Activated naive CD8-positive, alpha-beta T cell (primary cell): ENCODE data around the gene FAM110A.
"Not testable (repeated sequence)": the region's sequence is repeated elsewhere in the genome, so short reads cannot be mapped to it uniquely, and the experiment has no call there.

ENCODE experiments used
- H3K27ac Mint-ChIP-seq: one replicate; pipeline ENCODE4 v1.8.0; 2021; ENCODE audit warnings: mixed read lengths
- H3K27me3 Mint-ChIP-seq: one replicate; pipeline ENCODE4 v1.8.0; 2021; ENCODE audit warnings: mixed read lengths
- H3K36me3 Mint-ChIP-seq: one replicate; pipeline ENCODE4 v1.8.0; 2021; ENCODE audit warnings: mixed read lengths
- H3K4me1 Mint-ChIP-seq: one replicate; pipeline ENCODE4 v1.8.0; 2021; ENCODE audit warnings: low read depth, mixed read lengths
- H3K4me3 Mint-ChIP-seq: one replicate; pipeline ENCODE4 v1.8.0; 2021; ENCODE audit warnings: mild to moderate bottlenecking, mixed read lengths
- H3K9me3 Mint-ChIP-seq: one replicate; pipeline ENCODE4 v1.8.0; 2021; ENCODE audit warnings: low read depth, mixed read lengths

The FAM110A gene

GRCh38 chr20:833450-834150 lies at the start of gene FAM110A:
Gene FAM110A, plus strand, starts transcription at chr20:833715. Its CDS starts 11,090 bp downstream, at chr20:844805.
- H3K9me3 Mint-ChIP-seq: no peaks in the 10 kb centered on the region
- peak within 1 kb of the TSS; percentile 92 for H3K4me3 Mint-ChIP-seq
- no peaks in the 10 kb centered on the region for H3K27me3 Mint-ChIP-seq
- peaks cover 40% of the 10 kb centered on the region for H3K4me1 Mint-ChIP-seq
- peaks cover 7% of the 10 kb centered on the region for H3K36me3 Mint-ChIP-seq
- H3K27ac Mint-ChIP-seq: peak within 1 kb of the TSS; percentile 89

GRCh38 chr20:787825-788224 lies 45.7 kb upstream of the FAM110A start:
- peaks cover 25% of the 10 kb centered on the region for H3K9me3 Mint-ChIP-seq
- no peak overlapping the region for H3K27ac Mint-ChIP-seq
- H3K27me3 Mint-ChIP-seq: peaks cover 14% of the 10 kb centered on the region
- no peaks in the 10 kb centered on the region for H3K4me1 Mint-ChIP-seq
- H3K4me3 Mint-ChIP-seq: no peak overlapping the region
- peaks cover 12% of the 10 kb centered on the region for H3K36me3 Mint-ChIP-seq

- Mint-ChIP-seq H3K27me3 (peaks cover 16% of the 10 kb centered on the region), H3K27ac (no peak overlapping the region), H3K4me1 (no peaks in the 10 kb centered on the region), H3K9me3 (peaks cover 10% of the 10 kb centered on the region), H3K4me3 (no peak overlapping the region), H3K36me3 (peaks cover 4% of the 10 kb centered on the region)
Observed at GRCh38 chr20:791056-791455, 42.5 kb upstream of the FAM110A start.

GRCh38 chr20:792248-792647 lies 41.3 kb upstream of the FAM110A start:
- no peaks in the 10 kb centered on the region for H3K4me1 Mint-ChIP-seq
- no peak overlapping the region for H3K4me3 Mint-ChIP-seq
- peaks cover 4% of the 10 kb centered on the region for H3K36me3 Mint-ChIP-seq
- no peak overlapping the region for H3K27ac Mint-ChIP-seq
- peaks cover 10% of the 10 kb centered on the region for H3K9me3 Mint-ChIP-seq
- peaks cover 11% of the 10 kb centered on the region for H3K27me3 Mint-ChIP-seq

- Mint-ChIP-seq H3K27me3 (peaks cover 4% of the 10 kb centered on the region), H3K27ac (no peak overlapping the region), H3K4me1 (no peaks in the 10 kb centered on the region), H3K9me3 (peaks cover 2% of the 10 kb centered on the region), H3K36me3 (peaks cover 1% of the 10 kb centered on the region), H3K4me3 (no peak overlapping the region)
Observed at GRCh38 chr20:796921-797320, 36.6 kb upstream of the FAM110A start.

GRCh38 chr20:798746-799145 lies 34.8 kb upstream of the FAM110A start:
- H3K27ac Mint-ChIP-seq, H3K36me3 Mint-ChIP-seq, H3K4me3 Mint-ChIP-seq, H3K4me1 Mint-ChIP-seq, H3K9me3 Mint-ChIP-seq, H3K27me3 Mint-ChIP-seq: not testable (repeated sequence)

GRCh38 chr20:800026-800425 lies 33.5 kb upstream of the FAM110A start:
- H3K9me3 Mint-ChIP-seq, H3K27ac Mint-ChIP-seq, H3K36me3 Mint-ChIP-seq, H3K27me3 Mint-ChIP-seq, H3K4me1 Mint-ChIP-seq, H3K4me3 Mint-ChIP-seq: not testable (repeated sequence)

GRCh38 chr20:801678-802077 lies 31.8 kb upstream of the FAM110A start:
- Mint-ChIP-seq H3K27ac (no peak overlapping the region), H3K36me3 (peaks cover 2% of the 10 kb centered on the region), H3K4me1 (no peaks in the 10 kb centered on the region), H3K27me3 (peaks cover 2% of the 10 kb centered on the region), H3K4me3 (no peak overlapping the region), H3K9me3 (no peaks in the 10 kb centered on the region)

GRCh38 chr20:805713-806112 lies 27.8 kb upstream of the FAM110A start:
- Mint-ChIP-seq H3K4me3 (no peak overlapping the region), H3K27ac (no peak overlapping the region), H3K9me3 (no peaks in the 10 kb centered on the region), H3K36me3 (peaks cover 2% of the 10 kb centered on the region), H3K27me3 (peaks cover 3% of the 10 kb centered on the region), H3K4me1 (no peaks in the 10 kb centered on the region)

GRCh38 chr20:811776-812434 lies 21.6 kb upstream of the FAM110A start:
- not testable (repeated sequence) for H3K9me3 Mint-ChIP-seq, H3K4me3 Mint-ChIP-seq, H3K27ac Mint-ChIP-seq, H3K36me3 Mint-ChIP-seq, H3K4me1 Mint-ChIP-seq
- peaks cover 11% of the 10 kb centered on the region for H3K27me3 Mint-ChIP-seq

- not testable (repeated sequence) for H3K27ac Mint-ChIP-seq, H3K4me1 Mint-ChIP-seq, H3K36me3 Mint-ChIP-seq, H3K9me3 Mint-ChIP-seq, H3K4me3 Mint-ChIP-seq
- peaks cover 11% of the 10 kb centered on the region for H3K27me3 Mint-ChIP-seq
Observed at GRCh38 chr20:812435-812814, 21.1 kb upstream of the FAM110A start.

GRCh38 chr20:813390-813789 lies 20.1 kb upstream of the FAM110A start:
- Mint-ChIP-seq H3K9me3 (no peaks in the 10 kb centered on the region), H3K27me3 (peaks cover 11% of the 10 kb centered on the region), H3K4me3 (no peak overlapping the region), H3K36me3 (no peaks in the 10 kb centered on the region), H3K27ac (no peak overlapping the region), H3K4me1 (peaks cover 1% of the 10 kb centered on the region)

GRCh38 chr20:815226-815625 lies 18.3 kb upstream of the FAM110A start:
- Mint-ChIP-seq H3K9me3 (no peaks in the 10 kb centered on the region), H3K36me3 (no peaks in the 10 kb centered on the region), H3K27me3 (peaks cover 7% of the 10 kb centered on the region), H3K4me3 (no peak overlapping the region), H3K27ac (no peak overlapping the region), H3K4me1 (peaks cover 3% of the 10 kb centered on the region)

GRCh38 chr20:815914-816606 lies 17.5 kb upstream of the FAM110A start:
- Mint-ChIP-seq H3K27me3 (peaks cover 7% of the 10 kb centered on the region), H3K4me3 (no peak overlapping the region), H3K27ac (no peak overlapping the region), H3K4me1 (peaks cover 5% of the 10 kb centered on the region), H3K36me3 (no peaks in the 10 kb centered on the region), H3K9me3 (no peaks in the 10 kb centered on the region)

- Mint-ChIP-seq H3K4me1 (peaks cover 5% of the 10 kb centered on the region), H3K4me3 (no peak overlapping the region), H3K27me3 (peaks cover 3% of the 10 kb centered on the region), H3K36me3 (no peaks in the 10 kb centered on the region), H3K9me3 (no peaks in the 10 kb centered on the region), H3K27ac (no peak overlapping the region)
Observed at GRCh38 chr20:818001-818664, 15.4 kb upstream of the FAM110A start.
